ENCODE results near the gene IL3RA.
A peak's percentile ranks its signal among the peaks of the same experiment; 100 is the strongest.
"Not testable (repeated sequence)": the region's sequence is repeated elsewhere in the genome, so short reads cannot be mapped to it uniquely, and the experiment has no call there.

The IL3RA gene

DNA sequence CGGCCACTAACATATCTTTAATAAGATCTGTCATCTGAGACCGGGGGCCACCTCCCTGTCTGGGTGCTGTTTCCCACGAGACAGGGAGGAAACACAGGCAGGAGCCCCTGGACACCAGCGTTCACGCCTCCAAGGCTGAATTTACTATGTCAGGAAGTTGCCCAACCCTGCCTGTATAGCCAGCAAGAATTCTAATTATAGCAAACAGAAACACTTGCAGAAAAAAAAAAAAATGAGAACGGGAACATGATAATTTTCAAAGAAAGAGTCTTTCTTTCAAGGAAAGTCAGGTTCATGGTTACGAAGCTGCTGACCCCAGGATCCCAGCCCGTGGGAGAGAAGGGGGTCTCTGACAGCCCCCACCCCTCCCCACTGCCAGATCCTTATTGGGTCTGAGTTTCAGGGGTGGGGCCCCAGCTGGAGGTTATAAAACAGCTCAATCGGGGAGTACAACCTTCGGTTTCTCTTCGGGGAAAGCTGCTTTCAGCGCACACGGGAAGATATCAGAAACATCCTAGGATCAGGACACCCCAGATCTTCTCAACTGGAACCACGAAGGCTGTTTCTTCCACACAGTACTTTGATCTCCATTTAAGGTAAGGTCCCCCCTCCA, at the start of gene IL3RA:
IL3RA (plus strand) TSS at position 455 of the 613 bp plus-strand sequence. CDS start 4,981 bp downstream, outside the sequence.
- DNase-seq, result no peak

DNA sequence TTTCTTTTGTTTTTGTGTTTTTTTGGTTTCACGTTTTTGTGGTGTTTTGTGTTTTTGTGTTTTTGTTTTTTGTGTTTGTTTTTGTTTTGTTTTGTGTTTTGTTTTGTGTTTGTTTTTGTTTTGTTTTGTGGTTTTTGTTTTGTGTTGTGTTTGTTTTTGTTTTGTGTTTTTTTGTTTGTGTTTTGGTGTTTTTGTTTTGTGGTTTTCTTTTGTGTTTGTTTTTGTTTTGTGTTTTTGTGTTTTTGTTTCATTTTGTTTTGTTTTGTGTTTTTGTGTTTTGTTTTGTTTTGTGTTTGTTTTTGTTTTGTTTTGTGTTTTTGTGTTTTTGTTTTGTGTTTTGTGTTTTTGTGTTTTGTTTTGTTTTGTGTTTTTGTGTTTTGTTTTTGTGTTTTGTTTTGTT, 47.0 kb upstream of the IL3RA start:
- DNase-seq, result no peak

DNA sequence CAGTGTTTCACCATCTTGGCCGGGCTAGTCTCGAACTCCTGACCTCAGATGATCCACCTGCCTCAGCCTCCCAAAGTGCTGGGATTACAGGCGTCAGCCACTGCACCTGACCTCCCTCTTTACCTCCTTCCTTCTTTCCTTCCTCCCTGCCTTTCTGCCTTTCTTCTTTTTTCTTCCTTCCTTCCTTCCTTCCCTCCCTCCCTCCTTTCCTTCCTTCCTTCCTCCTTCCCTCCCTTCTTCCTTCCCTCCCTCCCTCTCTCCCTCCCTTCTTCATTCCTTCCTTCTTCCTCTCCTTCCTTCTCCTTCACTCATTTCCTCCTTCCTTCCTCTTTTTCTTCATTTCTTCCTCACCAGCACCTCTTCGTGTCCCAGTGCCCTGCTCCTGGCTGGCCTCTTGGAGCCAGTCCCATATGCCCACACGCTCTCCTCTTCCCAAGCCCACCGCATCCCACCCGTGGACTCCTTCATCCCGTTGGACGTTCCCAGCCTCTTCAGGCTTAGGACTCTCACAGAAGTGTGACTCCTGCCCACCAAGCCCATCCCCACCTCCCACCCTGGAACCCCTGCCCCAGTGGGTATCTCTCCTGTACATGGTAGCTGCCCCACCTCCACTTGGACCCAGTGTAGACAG, 45.4 kb upstream of the IL3RA start:
- DNase-seq, result no peak

DNA sequence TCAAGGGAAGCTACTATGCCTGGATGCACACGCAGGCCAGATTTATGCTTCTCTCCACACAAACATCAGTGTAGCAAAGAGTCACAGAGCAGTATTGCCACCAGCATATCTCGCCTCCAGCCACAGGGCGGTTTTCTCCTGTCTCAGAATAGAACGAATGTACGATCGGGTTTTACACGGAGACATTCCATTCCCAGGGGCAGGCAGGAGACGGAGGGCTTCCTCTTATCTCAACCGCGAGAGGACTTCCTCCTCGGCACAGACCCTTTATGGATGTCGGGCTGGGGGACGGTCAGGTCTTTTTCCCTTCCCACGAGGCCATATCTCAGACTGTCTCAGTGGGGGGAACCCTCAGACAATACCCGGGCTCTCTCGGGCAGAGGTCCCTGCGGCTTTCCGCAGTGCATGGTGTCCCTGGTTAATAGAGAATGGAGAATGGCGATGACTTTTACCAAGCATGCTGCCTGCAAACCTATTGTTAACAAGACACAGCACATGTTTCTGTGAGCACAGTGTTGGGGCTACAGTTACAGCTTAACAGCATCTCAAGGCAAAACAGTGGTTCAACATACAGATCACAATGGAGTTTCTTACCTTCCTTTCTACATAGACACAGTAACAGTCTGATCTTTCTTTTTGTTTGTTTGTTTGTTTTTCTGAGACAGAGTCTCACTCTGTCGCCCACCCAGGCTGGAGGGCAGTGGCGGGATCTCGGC, 43.9 kb upstream of the IL3RA start:
- DNase-seq, result no peak

DNA sequence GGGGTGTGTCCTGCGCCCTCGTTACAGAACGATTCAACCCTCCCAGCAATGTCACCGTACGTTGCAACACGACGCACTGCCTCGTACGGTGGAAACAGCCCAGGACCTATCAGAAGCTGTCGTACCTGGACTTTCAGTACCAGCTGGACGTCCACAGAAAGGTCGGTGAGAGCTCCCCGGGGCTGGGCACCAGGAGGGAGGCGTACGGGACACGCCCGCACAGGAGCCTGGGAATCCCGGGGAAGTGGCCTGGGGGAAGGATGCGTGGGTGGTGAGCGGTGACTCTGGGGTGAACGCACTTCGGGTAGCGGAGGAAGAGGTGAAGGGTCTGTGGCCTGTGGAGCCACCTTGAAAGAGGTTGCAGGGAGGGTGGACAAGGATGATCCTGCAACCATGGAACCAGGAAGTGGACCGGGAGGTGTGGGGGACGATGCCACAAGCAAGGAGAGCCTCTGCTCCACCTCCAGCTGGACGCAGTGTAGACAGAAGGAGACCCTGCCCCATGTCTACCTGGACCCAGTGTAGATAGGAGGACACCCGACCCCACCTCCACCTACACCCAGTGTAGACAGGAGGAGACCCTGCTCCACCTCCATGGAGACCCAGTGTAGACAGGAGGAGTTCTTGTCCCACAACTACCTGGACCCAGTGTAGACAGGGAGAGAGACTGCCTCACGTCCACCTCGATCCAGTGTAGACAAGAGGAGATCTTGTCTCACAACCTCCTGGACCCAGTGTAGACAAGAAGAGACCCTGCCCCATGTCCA, 42.1 kb upstream of the IL3RA start:
- DNase-seq, result no peak

DNA sequence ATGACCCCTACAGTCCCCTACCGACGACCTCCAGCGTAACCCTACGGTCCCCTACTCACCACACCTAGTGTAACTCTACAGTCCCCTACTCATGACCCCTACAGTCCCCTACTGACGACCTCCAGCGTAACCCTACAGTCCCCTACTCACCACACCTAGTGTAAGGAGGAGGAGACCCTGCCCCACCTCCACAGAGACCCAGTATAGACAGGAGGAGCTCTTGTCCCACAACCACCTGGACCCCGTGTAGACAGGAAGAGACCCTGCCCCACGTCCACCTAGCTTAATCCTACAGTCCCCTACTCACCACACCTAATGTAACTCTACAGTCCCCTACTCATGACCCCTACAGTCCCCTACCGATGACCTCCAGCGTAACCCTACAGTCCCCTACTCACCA, 41.0 kb upstream of the IL3RA start:
- DNase-seq, result no peak

DNA sequence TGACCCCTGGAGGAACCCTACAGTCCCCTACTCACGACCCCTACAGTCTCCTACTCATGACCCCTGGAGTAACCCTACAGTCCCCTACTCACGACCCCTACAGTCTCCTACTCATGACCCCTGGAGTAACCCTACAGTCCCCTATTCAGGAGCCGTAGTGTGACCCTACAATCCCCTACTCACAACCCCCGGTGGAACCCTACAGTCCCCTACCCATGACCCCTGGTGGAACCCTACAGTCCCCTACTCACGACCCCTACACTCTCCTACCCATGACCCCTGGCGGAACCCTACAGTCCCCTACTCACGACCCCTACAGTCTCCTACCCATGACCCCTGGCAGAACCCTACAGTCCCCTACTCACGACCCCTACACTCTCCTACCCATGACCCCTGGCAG, 39.0 kb upstream of the IL3RA start:
- not testable (repeated sequence) for DNase-seq

DNA sequence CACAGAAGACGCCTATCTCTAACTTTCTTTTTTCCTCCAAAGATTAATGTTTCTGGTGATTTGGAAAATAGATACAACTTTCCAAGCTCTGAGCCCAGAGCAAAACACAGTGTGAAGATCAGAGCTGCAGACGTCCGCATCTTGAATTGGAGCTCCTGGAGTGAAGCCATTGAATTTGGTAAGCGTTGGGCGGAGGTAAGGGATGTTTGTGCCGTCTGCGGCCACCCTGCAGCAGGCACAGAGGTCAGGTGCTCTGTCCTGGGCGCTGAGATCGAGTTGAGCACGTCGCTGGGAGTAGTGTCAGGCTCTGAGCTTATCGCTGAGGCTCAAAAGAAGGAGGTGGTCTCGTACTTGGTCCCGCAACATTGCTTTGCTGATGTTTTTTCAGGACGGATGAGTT, 36.1 kb upstream of the IL3RA start:
- DNase-seq, result no peak

DNA sequence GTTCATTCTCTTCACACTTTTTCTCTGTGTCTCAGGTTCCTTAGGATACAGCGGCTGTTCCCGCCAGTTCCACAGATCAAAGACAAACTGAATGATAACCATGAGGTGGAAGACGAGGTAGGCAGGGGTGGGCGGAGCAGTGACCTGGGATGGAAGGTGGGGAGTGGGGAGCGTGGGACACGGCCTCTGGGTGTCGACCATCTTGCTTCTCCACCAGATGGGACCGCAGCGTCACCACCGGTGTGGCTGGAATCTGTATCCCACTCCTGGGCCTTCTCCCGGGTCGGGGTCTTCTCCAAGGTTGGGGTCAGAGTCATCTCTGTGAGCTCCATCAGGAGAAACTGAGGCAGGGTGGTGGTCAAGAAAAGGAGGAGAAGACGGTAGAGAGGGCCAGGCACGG, 31.2 kb upstream of the IL3RA start:
- DNase-seq, result no peak

DNA sequence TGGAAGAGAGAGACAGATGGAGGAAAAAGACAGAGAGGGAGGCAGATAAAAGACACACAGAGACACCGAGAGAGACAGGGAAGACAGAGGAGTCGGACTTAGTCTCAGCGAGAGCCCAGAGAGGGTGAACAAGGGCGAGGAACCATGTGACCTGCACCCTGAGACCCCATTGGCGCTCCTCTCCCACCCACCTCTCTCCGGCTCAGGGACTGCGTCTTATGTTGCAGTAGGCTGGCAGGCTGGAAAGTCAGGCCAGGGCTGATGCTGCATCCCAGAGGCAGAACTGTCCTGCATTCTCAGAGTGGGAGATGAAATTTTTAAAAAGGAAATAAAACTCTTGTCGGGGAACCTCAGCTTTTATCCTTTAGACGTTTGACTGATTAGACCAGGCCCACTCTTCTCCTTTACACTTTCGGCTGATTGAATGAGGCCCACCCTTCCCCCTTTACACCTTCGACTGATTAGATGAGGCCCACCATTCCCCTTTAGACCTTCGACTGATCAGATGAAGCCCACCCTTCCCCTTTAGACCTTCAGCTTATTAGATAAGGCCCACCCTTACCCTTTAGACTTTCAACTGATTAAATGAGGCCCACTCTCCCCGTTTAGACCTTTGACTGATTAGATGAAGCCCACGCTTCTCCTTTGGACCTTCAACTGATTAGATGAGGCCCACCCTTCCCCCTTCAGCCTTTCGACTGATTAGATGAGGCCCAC, 29.5 kb upstream of the IL3RA start:
- no peak for DNase-seq

DNA sequence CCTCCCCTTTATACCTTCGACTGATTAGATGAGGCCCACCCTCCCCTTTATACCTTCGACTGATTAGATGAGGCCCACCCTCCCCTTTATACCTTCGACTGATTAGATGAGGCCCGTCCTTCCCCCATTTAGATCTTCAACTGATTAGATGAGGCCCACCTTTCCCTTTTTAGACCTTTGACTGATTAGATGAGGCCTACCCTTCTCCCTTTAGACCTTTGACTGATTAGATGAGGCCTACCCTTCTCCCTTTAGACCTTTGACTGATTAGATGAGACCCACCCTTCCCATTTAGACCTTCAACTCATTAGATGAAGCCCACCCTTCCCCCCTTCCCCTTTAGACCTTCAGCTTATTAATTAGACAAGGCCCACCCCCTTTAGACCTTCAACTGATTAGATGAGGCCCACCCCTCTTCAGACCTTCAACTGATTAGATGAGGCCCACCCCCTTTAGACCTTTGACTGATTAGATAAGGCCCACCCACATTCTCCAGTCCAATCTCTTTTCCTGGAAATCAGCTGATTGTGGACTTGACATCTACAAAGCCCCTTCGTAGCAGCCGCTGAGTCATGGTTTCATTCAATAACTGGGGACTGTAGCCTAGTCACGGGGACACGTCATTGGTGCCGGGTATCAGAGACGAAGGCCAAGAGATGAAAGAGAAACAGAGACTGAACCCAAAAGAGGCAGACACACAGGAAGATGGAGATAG, 28.8 kb upstream of the IL3RA start:
- DNase-seq, result no peak

DNA sequence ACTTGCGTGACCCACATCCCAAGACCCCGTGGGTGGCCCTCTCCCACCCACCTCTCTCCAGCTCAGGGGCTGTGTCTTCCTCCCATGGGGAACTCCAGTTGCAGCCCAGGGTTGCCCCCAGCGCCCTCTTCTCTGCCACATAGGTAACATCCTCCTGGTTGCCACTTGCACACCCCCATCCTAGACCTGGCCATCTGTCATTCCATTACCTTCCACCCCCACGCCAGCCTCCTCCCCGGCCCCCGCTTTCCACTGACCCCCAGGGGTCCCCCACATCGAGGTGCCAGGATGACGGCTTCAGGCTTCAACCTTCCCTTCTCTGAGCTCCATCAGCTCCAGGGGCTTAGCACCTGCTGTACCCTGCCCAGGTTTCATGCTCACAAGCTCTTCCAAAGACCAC, 28.1 kb upstream of the IL3RA start:
- DNase-seq, result no peak

DNA sequence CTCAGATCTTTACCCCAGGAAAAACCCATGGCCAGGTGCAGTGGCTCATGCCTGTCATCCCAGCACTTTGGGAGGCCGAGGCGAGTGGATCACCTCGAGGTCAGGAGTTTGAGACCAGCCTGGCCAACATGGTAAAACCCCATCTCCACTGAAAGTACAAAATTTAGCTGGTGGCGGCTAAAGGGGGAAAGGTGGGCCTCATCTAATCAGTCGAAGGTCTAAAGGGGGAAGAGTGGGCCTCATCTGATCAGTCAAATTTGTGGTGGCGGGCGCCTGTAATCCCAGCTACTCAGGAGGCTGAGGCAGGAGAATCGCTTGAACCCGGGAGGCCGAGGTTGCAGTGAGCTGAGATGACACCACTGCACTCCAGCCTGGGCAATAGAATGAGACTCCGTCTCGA, 27.7 kb upstream of the IL3RA start:
- not testable (repeated sequence) for DNase-seq

DNA sequence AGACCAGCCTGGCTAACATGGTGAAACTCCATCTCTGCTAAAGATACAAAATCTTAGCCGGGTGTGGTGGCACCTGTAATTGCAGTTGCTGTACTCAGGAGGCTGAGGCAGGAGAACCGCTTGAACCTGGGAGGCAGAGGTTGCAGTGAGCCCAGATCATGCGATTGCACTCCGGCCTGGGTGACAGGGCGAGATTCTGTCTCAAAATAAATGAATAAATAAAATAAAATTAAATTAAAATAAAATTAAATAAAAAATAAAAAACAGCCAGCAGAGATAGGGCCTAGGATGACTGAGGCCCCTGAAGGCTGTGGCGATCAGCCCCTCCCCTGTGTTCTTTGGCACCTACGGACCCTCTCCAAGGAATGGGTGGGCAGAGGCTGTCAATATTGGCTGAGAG, 22.8 kb upstream of the IL3RA start:
- no peak for DNase-seq

DNA sequence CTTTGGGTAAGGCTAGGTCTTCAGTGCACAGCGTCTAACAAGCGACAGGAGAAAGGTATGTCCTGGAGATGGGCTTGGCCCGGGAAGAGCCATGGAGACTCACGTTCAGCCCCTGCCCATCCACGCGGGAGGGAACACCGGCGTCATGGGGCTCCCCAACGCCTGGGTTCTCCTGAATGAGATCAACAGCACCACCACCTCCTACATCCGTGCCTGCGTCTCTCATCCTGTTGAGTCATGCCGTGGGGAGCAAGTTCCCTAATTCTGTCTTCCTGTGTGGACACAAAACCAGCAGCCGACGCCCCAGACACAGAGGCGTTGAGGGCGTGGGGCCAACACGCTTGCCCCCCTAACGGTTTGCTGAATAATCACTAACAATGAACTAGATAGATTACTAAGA, 20.1 kb upstream of the IL3RA start:
- DNase-seq, result no peak

DNA sequence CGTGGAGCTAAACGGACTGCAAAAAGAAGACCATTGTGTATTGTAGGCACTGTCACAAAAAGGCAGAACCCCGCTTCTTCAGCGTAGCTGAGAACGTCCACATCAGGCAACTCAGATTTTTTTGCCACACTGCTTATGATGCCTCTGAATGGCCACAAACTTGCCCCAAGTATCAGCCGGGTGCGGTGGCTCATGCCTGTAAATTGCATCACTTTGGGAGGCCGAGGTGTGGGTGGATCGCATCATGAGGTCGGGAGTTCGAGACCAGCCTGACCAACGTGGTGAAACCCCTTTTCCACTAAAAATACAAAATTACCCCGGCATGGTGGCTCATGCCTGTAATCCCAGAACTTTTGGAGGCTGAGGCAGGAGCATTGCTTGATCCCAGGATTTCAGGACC, 14.9 kb upstream of the IL3RA start:
- DNase-seq, result no peak

DNA sequence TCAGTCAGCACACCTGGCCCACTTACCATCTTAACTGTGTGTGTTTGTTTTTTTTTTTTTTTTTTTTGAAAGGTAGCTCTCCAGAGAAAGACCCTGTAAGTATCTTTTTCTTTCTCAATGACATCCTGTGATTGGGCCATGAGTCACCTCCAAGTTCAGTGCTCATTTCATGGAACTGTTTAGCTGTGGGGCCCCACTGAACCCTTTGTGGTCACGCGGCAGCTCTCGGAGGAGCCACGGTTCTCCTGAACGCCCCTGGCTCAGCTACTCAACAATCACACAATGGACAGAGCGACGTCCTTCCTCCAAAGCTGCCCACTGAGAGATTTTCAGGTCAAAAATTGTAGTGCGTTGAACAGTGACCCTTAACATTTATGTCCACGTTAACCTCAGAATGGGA, 14.2 kb upstream of the IL3RA start:
- no peak for DNase-seq

DNA sequence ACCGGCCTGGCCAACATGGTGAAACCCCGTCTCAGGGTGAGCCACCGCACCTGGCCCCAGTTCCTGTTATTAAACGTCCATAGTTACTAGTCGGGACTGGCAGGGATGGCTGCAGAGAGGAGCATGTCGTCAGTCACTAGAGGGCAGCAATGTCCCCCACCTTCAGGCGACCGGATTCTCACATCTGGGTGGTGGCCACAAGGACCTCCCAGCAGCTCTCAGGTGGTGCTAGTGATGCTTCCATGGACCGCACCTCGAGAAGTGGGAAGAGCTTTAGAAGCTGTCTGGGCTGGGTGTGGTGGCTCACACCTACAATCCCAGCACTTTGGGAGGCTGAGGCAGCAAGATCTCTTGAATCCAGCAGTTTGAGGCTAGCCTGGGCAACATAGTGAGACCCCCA, 13.3 kb upstream of the IL3RA start:
- peak; percentile 38 for DNase-seq

DNA sequence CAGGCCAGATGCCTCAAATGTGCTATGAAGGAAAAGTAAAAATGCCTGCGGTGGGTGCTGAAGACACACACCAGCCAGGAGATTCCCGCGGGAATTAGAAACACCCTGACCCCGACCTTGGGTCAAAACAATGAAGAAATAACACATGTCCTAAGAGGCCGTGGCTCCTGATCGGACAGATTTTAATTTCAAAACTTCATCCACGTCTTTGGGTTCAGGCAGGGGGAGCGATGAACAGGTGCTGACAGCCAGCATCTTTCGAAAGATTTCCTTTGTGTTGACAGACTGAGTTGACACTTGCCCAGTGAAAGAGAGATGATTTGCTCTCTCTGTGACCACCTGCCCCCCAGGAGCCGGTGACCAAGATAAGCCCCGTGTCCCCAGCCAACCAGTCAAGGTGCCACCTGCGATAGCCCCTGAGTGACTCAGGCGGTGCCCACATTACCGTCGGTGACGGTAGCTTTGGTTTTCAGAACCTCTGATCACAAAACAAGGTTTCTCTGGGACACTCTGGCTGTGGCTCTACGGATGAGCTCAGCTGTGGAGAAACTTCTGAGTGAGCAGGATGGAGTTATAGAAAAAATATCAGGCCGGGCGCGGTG, 11.0 kb upstream of the IL3RA start:
- no peak for DNase-seq

DNA sequence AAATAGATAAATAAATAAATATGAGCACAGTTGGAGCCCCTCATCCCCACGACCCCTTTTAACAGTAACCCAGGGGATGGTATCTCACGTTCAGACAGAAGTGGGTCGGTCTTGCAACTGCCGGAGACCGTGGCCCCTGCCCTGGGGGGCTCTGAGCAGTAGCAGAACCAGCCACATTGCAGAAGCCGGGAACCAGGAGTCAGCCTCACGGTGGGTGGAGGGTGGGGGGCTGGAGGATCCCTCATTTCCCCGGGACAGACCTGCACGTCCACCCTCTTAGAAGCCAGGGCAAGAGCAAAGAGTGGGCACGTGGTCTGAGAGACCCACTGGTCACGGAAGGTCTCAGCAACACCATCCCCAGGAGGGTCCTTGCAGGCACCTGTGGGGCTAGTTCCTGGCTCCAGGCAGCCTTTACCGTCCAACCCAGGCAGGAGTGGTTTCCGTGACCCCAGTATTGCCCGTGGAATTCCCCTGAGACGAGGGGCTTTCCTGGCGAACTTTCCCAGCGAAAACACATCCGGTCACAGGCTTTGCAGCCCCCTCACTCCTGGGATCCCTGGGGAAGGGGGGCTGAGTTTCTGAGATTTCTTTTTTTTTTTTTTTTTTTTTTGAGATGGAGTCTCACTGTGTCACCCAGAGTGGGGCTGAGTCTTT, 8.8 kb upstream of the IL3RA start:
- DNase-seq, result no peak

DNA sequence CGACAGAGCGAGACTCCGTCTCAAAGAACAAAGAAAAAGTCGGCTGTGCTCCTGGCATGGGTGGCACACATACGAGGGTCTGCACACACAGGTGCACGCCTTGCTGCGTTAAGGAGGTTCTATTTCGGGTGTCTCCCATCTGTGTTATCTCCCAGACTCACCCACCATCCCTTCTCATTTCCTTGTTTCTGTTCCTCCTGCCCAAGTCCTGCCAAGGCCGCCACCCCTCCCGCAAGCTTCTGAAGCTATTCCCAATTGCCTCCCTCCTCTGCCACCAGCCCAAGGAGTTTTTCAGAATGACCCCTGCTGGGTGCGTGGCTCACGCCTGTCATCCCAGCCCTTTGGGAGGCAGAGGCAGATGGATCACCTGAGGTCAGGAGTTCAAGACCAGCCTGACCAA, 6.0 kb upstream of the IL3RA start:
- no peak for DNase-seq

Measured in activated T-cell treated with anti-CD3 and anti-CD28 coated beads, Interleukin-2, amount 50 U/mL, for 1 hour (primary cell).